Stimulated activated CD8-positive, alpha-beta memory T cell treated with anti-CD3 and anti-CD28 coated beads, Interleukin-7, amount 100 ng/mL, for 48 hours (primary cell): ENCODE measurements around the gene FSCN2.

Experiments used
- DNase-seq, 2 donors: peaks; one replicate each; pipeline ENCODE4 v3.0.0-alpha.2; 2020; ENCODE audit warnings: low read depth in 1 of 2; ENCODE audit errors: extremely low read depth in 1 of 2

The FSCN2 gene

GRCh38 chr17:81489998-81490992 lies 37.9 kb upstream of the FSCN2 start:
- no peak for DNase-seq

GRCh38 chr17:81491181-81491581 lies 37.0 kb upstream of the FSCN2 start:
- DNase-seq = no peak

- DNase-seq = no peak
Measured at GRCh38 chr17:81491761-81492160, 36.4 kb upstream of the FSCN2 start.

GRCh38 chr17:81492202-81492601 lies 36.0 kb upstream of the FSCN2 start:
- DNase-seq = no peak

- DNase-seq = no peak
Measured at GRCh38 chr17:81492706-81493105, 35.5 kb upstream of the FSCN2 start.

- no peak for DNase-seq
Measured at GRCh38 chr17:81493198-81494038, 34.8 kb upstream of the FSCN2 start.

- DNase-seq = no peak
Measured at GRCh38 chr17:81494626-81495377, 33.4 kb upstream of the FSCN2 start.

GRCh38 chr17:81498953-81499600 lies 29.1 kb upstream of the FSCN2 start:
- no peak for DNase-seq

- DNase-seq = no peak
Measured at GRCh38 chr17:81499601-81499970, 28.6 kb upstream of the FSCN2 start.

- DNase-seq = no peak
Measured at GRCh38 chr17:81500047-81500446, 28.1 kb upstream of the FSCN2 start.

- no peak for DNase-seq
Measured at GRCh38 chr17:81502471-81503017, 25.6 kb upstream of the FSCN2 start.

GRCh38 chr17:81503619-81504018 lies 24.6 kb upstream of the FSCN2 start:
- DNase-seq = no peak

GRCh38 chr17:81508639-81509206 lies 19.5 kb upstream of the FSCN2 start:
- DNase-seq = no peak

GRCh38 chr17:81509207-81509971 lies 18.8 kb upstream of the FSCN2 start:
- no peak for DNase-seq

- DNase-seq = no peak
Measured at GRCh38 chr17:81509972-81510784, 18.0 kb upstream of the FSCN2 start.

- no peak for DNase-seq
Measured at GRCh38 chr17:81510785-81511553, 17.2 kb upstream of the FSCN2 start.

- DNase-seq = no peak
Measured at GRCh38 chr17:81511554-81511803, 16.7 kb upstream of the FSCN2 start.
